K562 (cell line): ENCODE measurements around the gene SEL1L. TPM values are rescaled to one million over a fixed set of nuclear protein-coding genes. Genes with fewer than 3 reads are reported as not detected.

Experiments
- ATF7 ChIP-seq: fragments of 450-650 bp; IDR thresholded peaks from 2 replicates; pipeline ENCODE4 v1.7.1; 2014; ENCODE audit warnings: mild to moderate bottlenecking, moderate library complexity
- CHD1 ChIP-seq: fragments of 200-600 bp; sonication (generic); IDR thresholded peaks from one replicate; pipeline ENCODE4 v1.6.1; 2012; ENCODE audit warnings: mild to moderate bottlenecking, moderate library complexity, low read length, inconsistent platforms
- DNMT1 ChIP-seq: fragments of 450-650 bp; IDR thresholded peaks from 2 replicates; pipeline ENCODE4 v1.6.1; 2016; ENCODE audit warnings: antibody characterized with exemption, mild to moderate bottlenecking
- E2F8 ChIP-seq: fragments of 450-650 bp; IDR thresholded peaks from 2 replicates; pipeline ENCODE4 v1.7.1; 2018; ENCODE audit warnings: mild to moderate bottlenecking, low read depth; ENCODE audit not compliant: partially characterized antibody
- L3MBTL2 ChIP-seq: fragments of 450-650 bp; IDR thresholded peaks from 2 replicates; pipeline ENCODE4 v1.6.1; 2016; ENCODE audit warnings: mild to moderate bottlenecking, moderate library complexity
- MITF ChIP-seq: IDR thresholded peaks from 2 replicates; pipeline ENCODE4 v1.6.1; 2014; ENCODE audit warnings: antibody characterized with exemption
- TCF7 ChIP-seq: sonication (generic); IDR thresholded peaks from 2 replicates; pipeline ENCODE4 v1.6.1; 2016; ENCODE audit warnings: antibody characterized with exemption, borderline replicate concordance
- TRIM24 ChIP-seq, 2 experiments: fragments of 450-650 bp; IDR thresholded peaks; 2 replicates each; pipeline ENCODE4 v1.6.1; 2016
- ZBTB33 ChIP-seq: sonication (generic); formaldehyde crosslinking; IDR thresholded peaks from 2 replicates; pipeline ENCODE4 v1.8.1; 2023; ENCODE audit warnings: mild to moderate bottlenecking, missing genetic modification reagents
- ZKSCAN8 ChIP-seq: fragments of 200-800 bp; sonication (Bioruptor generic); IDR thresholded peaks from 2 replicates; pipeline ENCODE4 v1.6.1; 2016; ENCODE audit warnings: missing genetic modification characterization, missing compliant biosample characterization
- ZNF274 ChIP-seq: IDR thresholded peaks from 2 replicates; pipeline ENCODE4 v1.6.1; 2011; ENCODE audit warnings: low read depth, mild to moderate bottlenecking, low read length, moderate library complexity, borderline replicate concordance
- ZNF407 ChIP-seq: fragments of 450-650 bp; IDR thresholded peaks from 2 replicates; pipeline ENCODE4 v1.6.1; 2016; ENCODE audit warnings: low read depth
- ZNF584 ChIP-seq: fragments of 200-800 bp; sonication (Bioruptor generic); IDR thresholded peaks from 2 replicates; pipeline ENCODE4 v1.6.1; 2016; ENCODE audit warnings: low read depth, mild to moderate bottlenecking, missing genetic modification characterization, missing compliant biosample characterization
- polyA plus RNA-seq, 8 experiments: library from polyadenylated mRNA; depleted of rRNA in 4 of 8; stranded (reverse) in 5 of 8; unstranded in 3 of 8; fragments of >200 nt; fragmentation: Nextera tagmentation in 2 of 8; fragmentation: Illumina TruSeq in 1 of 8; extraction: Ambion mirVana in 2 of 8; extraction: Trizol in 1 of 8; gene quantifications; 2 replicates each; pipeline versions ENCODE4 v1.2.1 to v1.2.3, GENCODE V29; 2011 to 2014; ENCODE audit warnings: inconsistent platforms in 1 of 8, missing spikeins in 1 of 8
- total RNA-seq, 7 experiments: library from RNA; depleted of rRNA in 6 of 7; stranded (reverse); fragments of >200 nt in 6 of 7; fragmentation: Illumina TruSeq in 2 of 7; extraction: Trizol in 2 of 7; gene quantifications; 2 replicates each; pipeline versions ENCODE4 v1.2.1 to v1.2.3, GENCODE V29; 2011 to 2021; ENCODE audit warnings: low replicate concordance in 1 of 7

The SEL1L gene
- total and polyA plus RNA-seq, 9 of the 15 experiments (the other 6 are each of a cell fraction or from before 2014, with no cell fraction given): 7.7 to 21.1 (median 13.6) TPM

GRCh38 chr14:81427348-81428058, 106.2 kb downstream of the SEL1L start (continued):
- no peak for TF ChIP-seq ZNF407
- peak; percentile 41; the same call in 1 of the 2 replicates for TF ChIP-seq ATF7
- TF ChIP-seq MITF: 0 out of 2 replicates have a peak, but pooled peaks have one; percentile 35
- no peak for TF ChIP-seq ZBTB33 (CRISPR knock-in tag)
- TF ChIP-seq TCF7: no peak
- TF ChIP-seq DNMT1: no peak
- no peak for TF ChIP-seq ZNF274
- peak; percentile 68 for TF ChIP-seq L3MBTL2
- TF ChIP-seq ZNF584: no peak
- no peak for TF ChIP-seq CHD1
- peak; percentile 47; the same call in 1 of the 2 replicates for TF ChIP-seq ZKSCAN8 (CRISPR knock-in tag)
- TF ChIP-seq E2F8: no peak
- peak in 1 of 2 experiments; percentile 63; a peak in 3 of 4 replicates for TF ChIP-seq TRIM24 (IDR thresholded peaks at IDR 0.05)
